Lung microvascular endothelial cell (primary cell): ENCODE results near the gene PLPPR1. TPM values are rescaled to one million over a fixed set of nuclear protein-coding genes. Genes with fewer than 3 reads are reported as not detected.
A peak's percentile ranks its signal among the peaks of the same experiment; 100 is the strongest.
"Not testable (repeated sequence)": the region's sequence is repeated elsewhere in the genome, so short reads cannot be mapped to it uniquely, and the experiment has no call there.

Experiments
- DNase-seq, 2 donors: peaks; one replicate each; pipeline versions ENCODE4 v3.0.0 to v3.0.0-alpha.2; 2010; ENCODE audit warnings: low read depth in 2 of 2
- total RNA-seq: library from RNA; depleted of rRNA; stranded (reverse); fragments of >200 nt; gene quantifications from 2 replicates; pipeline ENCODE4 v1.2.1, GENCODE V29; 2014

PLPPR1 gene
- total RNA-seq, 1 donor from 2014 or later = not detected

GRCh38 chr9:101275769-101276250, 247.3 kb downstream of the PLPPR1 start:
- DNase-seq = no peak

- not testable (repeated sequence) for DNase-seq
These were observed 262.5 kb downstream of the PLPPR1 start for GRCh38 chr9:101291043-101291442.

GRCh38 chr9:101299901-101300300, 271.4 kb downstream of the PLPPR1 start:
- no peak for DNase-seq

- peak in 1 of 2 donors; percentile 14 for DNase-seq
These were observed 278.5 kb downstream of the PLPPR1 start for GRCh38 chr9:101307051-101307450.

GRCh38 chr9:101307524-101308213, 279.1 kb downstream of the PLPPR1 start:
- no peak for DNase-seq

- peak in 1 of 2 donors; percentile 37 for DNase-seq
These were observed 280.6 kb downstream of the PLPPR1 start for GRCh38 chr9:101309139-101309538.

GRCh38 chr9:101311191-101311590, 282.7 kb downstream of the PLPPR1 start:
- DNase-seq = no peak

GRCh38 chr9:101311758-101312420, 283.4 kb downstream of the PLPPR1 start:
- peak; percentile 86 to 91 for DNase-seq

GRCh38 chr9:101312661-101313060, 284.1 kb downstream of the PLPPR1 start:
- no peak for DNase-seq

- no peak for DNase-seq
These were observed 286.6 kb downstream of the PLPPR1 start for GRCh38 chr9:101315112-101315450.

GRCh38 chr9:101317735-101318134, 289.2 kb downstream of the PLPPR1 start:
- DNase-seq = no peak

GRCh38 chr9:101323129-101323528, 294.6 kb downstream of the PLPPR1 start:
- DNase-seq = no peak

GRCh38 chr9:101324245-101324804, 295.8 kb downstream of the PLPPR1 start:
- no peak for DNase-seq

GRCh38 chr9:101325053-101325452, 296.5 kb downstream of the PLPPR1 start:
- DNase-seq = no peak

- no peak for DNase-seq
These were observed 297.5 kb downstream of the PLPPR1 start for GRCh38 chr9:101326035-101326434.

- no peak for DNase-seq
These were observed 298.0 kb downstream of the PLPPR1 start for GRCh38 chr9:101326501-101326900.

- DNase-seq = not testable (repeated sequence)
These were observed 298.9 kb downstream of the PLPPR1 start for GRCh38 chr9:101327422-101327909.

GRCh38 chr9:101332362-101332761, 303.8 kb downstream of the PLPPR1 start:
- no peak for DNase-seq

- DNase-seq = no peak
These were observed 305.0 kb downstream of the PLPPR1 start for GRCh38 chr9:101333490-101333889.

- no peak for DNase-seq
These were observed 305.6 kb downstream of the PLPPR1 start for GRCh38 chr9:101333926-101334702.

GRCh38 chr9:101336091-101336490, 307.6 kb downstream of the PLPPR1 start:
- no peak for DNase-seq

- no peak for DNase-seq
These were observed 308.7 kb downstream of the PLPPR1 start for GRCh38 chr9:101337237-101337636.
